Hepatocyte (in vitro differentiated cells): ENCODE data around the gene HLA-E. TPM values are rescaled to one million over a fixed set of nuclear protein-coding genes. Genes with fewer than 3 reads are reported as not detected.
"Not testable (repeated sequence)": the region's sequence is repeated elsewhere in the genome, so short reads cannot be mapped to it uniquely, and the experiment has no call there.

Experiments used
- DNase-seq: peaks from one replicate; pipeline ENCODE4 v3.0.0-alpha.2; 2016; ENCODE audit warnings: low spot score
- H2AFZ ChIP-seq: fragments of 200-600 bp; sonication (generic); 2 replicates; pipeline ENCODE4 v1.6.0; 2016; ENCODE audit warnings: antibody characterized with exemption, mild to moderate bottlenecking
- H3K27ac ChIP-seq: fragments of 200-600 bp; sonication (generic); 2 replicates; pipeline ENCODE4 v1.5.1; 2016; ENCODE audit warnings: mild to moderate bottlenecking
- H3K27me3 ChIP-seq: fragments of 200-600 bp; sonication (generic); 2 replicates; pipeline ENCODE4 v1.6.1; 2016
- H3K36me3 ChIP-seq: fragments of 200-600 bp; sonication (generic); replicated peaks from 2 replicates; pipeline ENCODE4 v1.5.1; 2016; ENCODE audit warnings: low read depth; ENCODE audit not compliant: insufficient read depth
- H3K4me1 ChIP-seq: fragments of 200-600 bp; sonication (generic); 2 replicates; pipeline ENCODE4 v1.5.1; 2016; ENCODE audit warnings: mild to moderate bottlenecking, moderate library complexity; ENCODE audit not compliant: insufficient read depth
- H3K4me2 ChIP-seq: fragments of 200-600 bp; sonication (generic); 2 replicates; pipeline ENCODE4 v1.6.0; 2016
- H3K4me3 ChIP-seq: fragments of 200-600 bp; sonication (generic); 2 replicates; pipeline ENCODE4 v1.5.1; 2016; ENCODE audit warnings: mild to moderate bottlenecking
- H3K79me2 ChIP-seq: fragments of 200-600 bp; sonication (generic); 2 replicates; pipeline ENCODE4 v1.6.0; 2017; ENCODE audit warnings: mild to moderate bottlenecking
- H3K9me2 ChIP-seq: fragments of 200-600 bp; sonication (generic); replicated peaks from 2 replicates; pipeline ENCODE4 v1.6.0; 2017; ENCODE audit warnings: mild to moderate bottlenecking; ENCODE audit not compliant: insufficient read depth
- H3K9me3 ChIP-seq: fragments of 200-600 bp; sonication (generic); 2 replicates; pipeline ENCODE4 v1.5.1; 2016; ENCODE audit warnings: low read depth, mild to moderate bottlenecking
- H4K20me1 ChIP-seq: fragments of 200-600 bp; sonication (generic); 2 replicates; pipeline ENCODE4 v1.6.0; 2016; ENCODE audit warnings: mild to moderate bottlenecking; ENCODE audit not compliant: insufficient read depth, poor library complexity, severe bottlenecking
- EZH2 ChIP-seq: fragments of 200-600 bp; sonication (generic); IDR thresholded peaks from 2 replicates; pipeline ENCODE4 v1.6.1; 2016; ENCODE audit warnings: antibody characterized with exemption, mild to moderate bottlenecking, borderline replicate concordance
- EZH2phosphoT487 ChIP-seq: fragments of 200-600 bp; sonication (generic); IDR thresholded peaks from one replicate; pipeline ENCODE4 v1.6.1; 2018; ENCODE audit warnings: antibody characterized with exemption, mild to moderate bottlenecking, low read depth, moderate library complexity; ENCODE audit not compliant: unreplicated experiment, severe bottlenecking
- WGBS: methylation state at CpG from one replicate; pipeline ENCODE4 v1.1.6; 2016; ENCODE audit warnings: low lambda C conversion rate; ENCODE audit errors: missing lambda C conversion rate; 5-methylcytosine and 5-hydroxymethylcytosine counted together
- polyA plus RNA-seq: library from polyadenylated mRNA; unstranded; fragments of >200 nt; fragmentation: Nextera tagmentation; extraction: Ambion mirVana; gene quantifications from 2 replicates; pipeline ENCODE4 v1.2.1, GENCODE V29; 2016
- total RNA-seq: library from RNA; depleted of rRNA; stranded (reverse); fragments of >200 nt; gene quantifications from 2 replicates; pipeline ENCODE4 v1.2.3, GENCODE V29; 2014
- TF ChIP-seq, protein P1 (sequence below): fragments of 200-600 bp; sonication (generic); IDR thresholded peaks from 2 replicates; pipeline ENCODE4 v1.5.1; 2016; ENCODE audit warnings: antibody characterized with exemption, mild to moderate bottlenecking; ENCODE audit not compliant: poor library complexity

Gene HLA-E
- total and polyA plus RNA-seq, 2 experiments from 2014 or later: 141 to 158 TPM

DNA sequence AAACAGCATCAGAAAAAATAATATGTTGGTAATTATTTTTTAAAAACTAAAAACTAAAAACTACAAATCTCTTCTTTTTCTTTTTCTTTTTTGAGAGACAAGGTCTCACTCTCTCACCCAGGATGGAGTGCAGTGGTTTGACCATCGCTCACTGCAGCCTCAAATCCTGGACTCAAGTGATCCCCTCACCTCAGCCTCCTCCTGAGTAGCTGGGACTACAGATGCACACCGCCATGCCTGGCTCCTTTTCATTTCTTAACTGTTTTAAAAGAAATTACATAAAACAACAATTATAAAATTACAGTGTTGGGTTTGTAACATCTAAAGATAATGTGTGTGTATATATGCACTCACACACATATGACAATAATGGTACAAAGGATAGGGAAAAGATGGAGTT lies 24.1 kb downstream of the HLA-E start:
- Histone ChIP-seq H3K79me2 (no peaks in the 10 kb centered on the region), H3K9me3 (no peaks in the 10 kb centered on the region), H3K4me1 (peaks cover 3% of the 10 kb centered on the region), H3K36me3 (no peaks in the 10 kb centered on the region), H3K4me3 (no peak overlapping the region), H2AFZ (no peak overlapping the region), H3K4me2 (no peak overlapping the region), H3K27me3 (no peaks in the 10 kb centered on the region), H3K27ac (no peak overlapping the region), H4K20me1 (no peaks in the 10 kb centered on the region), H3K9me2 (no peaks in the 10 kb centered on the region)
- DNase-seq: peak; percentile 1
- TF ChIP-seq, protein P1, sequence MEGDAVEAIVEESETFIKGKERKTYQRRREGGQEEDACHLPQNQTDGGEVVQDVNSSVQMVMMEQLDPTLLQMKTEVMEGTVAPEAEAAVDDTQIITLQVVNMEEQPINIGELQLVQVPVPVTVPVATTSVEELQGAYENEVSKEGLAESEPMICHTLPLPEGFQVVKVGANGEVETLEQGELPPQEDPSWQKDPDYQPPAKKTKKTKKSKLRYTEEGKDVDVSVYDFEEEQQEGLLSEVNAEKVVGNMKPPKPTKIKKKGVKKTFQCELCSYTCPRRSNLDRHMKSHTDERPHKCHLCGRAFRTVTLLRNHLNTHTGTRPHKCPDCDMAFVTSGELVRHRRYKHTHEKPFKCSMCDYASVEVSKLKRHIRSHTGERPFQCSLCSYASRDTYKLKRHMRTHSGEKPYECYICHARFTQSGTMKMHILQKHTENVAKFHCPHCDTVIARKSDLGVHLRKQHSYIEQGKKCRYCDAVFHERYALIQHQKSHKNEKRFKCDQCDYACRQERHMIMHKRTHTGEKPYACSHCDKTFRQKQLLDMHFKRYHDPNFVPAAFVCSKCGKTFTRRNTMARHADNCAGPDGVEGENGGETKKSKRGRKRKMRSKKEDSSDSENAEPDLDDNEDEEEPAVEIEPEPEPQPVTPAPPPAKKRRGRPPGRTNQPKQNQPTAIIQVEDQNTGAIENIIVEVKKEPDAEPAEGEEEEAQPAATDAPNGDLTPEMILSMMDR: no peak
- TF ChIP-seq EZH2phosphoT487 (no peak), EZH2 (no peak)
- WGBS: 96% methylated on average over 2 of the region's 2 CpGs

DNA sequence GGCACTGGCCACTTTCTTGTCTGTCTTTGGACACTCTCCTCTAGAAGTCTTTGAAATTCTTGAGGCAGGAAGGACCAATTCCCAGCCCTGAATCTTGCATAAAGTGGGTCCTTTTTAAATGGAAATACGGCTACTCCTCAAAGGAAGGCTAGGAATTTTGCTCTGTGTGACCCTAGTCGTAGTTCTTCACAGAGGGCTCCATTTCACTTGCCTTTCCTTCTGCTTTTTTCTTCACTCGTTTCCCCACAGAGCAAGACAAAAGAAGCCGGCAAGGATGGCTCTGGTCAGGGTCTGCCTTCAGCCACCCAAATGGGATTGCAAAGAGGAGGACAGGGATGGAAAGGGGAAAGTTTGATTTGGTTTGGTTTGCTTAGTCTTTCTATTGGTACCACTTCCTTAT lies 25.8 kb downstream of the HLA-E start:
- TF ChIP-seq, protein P1: no peak
- TF ChIP-seq EZH2: no peak
- TF ChIP-seq EZH2phosphoT487: no peak
- Histone ChIP-seq H3K9me2 (no peaks in the 10 kb centered on the region), H3K36me3 (no peaks in the 10 kb centered on the region), H3K9me3 (no peaks in the 10 kb centered on the region), H4K20me1 (no peaks in the 10 kb centered on the region), H3K79me2 (no peaks in the 10 kb centered on the region), H2AFZ (no peak overlapping the region), H3K4me2 (no peak overlapping the region), H3K27me3 (no peaks in the 10 kb centered on the region), H3K4me3 (no peak overlapping the region), H3K27ac (no peak overlapping the region), H3K4me1 (peaks cover 3% of the 10 kb centered on the region)
- no peak for DNase-seq
- 50% methylated on average over 4 of the region's 4 CpGs for WGBS

DNA sequence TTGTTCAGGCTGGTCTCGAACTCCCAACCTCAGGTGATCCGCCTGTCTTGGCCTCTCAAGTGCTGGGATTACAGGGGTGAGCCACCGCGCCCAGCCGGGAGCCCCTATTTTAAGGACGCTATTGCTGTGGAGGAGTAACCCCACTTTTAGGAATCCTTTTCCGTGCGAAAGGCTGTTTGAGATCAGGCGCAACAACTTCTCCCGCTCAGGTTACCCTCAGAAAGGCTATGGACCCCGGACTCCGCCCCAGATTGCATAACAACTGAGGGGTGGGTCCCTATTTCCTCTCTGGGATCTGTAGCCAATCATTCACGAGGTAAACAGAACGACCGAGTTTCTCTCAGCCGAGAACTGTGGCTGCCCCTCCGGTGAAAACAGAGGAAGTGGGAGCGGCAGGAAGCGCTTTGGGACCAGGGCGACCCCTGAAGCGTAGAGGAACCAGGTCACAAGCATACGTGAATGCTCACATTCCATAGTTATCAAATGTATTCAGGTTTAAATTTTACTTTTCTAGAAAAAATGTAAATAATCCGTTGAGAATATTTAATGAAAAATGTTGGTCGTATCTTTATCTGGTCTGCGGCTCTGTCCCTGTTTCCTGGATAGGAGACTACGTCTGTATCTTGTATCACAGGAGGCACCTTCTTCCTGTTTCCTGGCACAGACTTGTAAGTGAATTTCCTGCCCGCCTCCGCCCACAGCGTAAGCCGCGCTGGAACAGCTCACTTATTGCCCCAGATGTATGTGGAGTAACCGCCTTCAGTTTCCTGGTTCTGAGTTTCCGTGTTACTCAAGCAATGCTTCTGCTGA lies 26.8 kb downstream of the HLA-E start:
- WGBS: 4% methylated on average over 33 of the region's 33 CpGs

DNA sequence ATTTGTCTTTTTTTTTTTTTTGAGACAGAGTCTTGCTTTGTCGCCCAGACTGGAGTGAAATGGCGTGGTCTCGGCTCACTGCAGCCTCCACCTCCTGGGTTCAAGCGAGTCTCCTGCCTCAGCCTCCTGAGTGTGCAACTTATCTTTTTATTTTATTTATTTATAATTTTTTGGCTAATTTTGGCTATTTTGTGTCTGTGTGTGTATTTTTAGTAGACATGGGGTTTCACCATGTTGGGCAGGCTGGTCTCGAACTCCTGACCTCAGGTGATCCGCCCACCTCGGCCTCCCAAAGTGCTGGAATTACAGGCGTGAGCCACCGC lies 27.4 kb downstream of the HLA-E start:
- H3K36me3 ChIP-seq, H3K79me2 ChIP-seq, H3K9me3 ChIP-seq, DNase-seq, H3K4me1 ChIP-seq, H3K27me3 ChIP-seq, H4K20me1 ChIP-seq, H3K9me2 ChIP-seq, H3K4me3 ChIP-seq: not testable (repeated sequence)
- H3K4me2 ChIP-seq: peak overlapping the region; percentile 73
- H2AFZ ChIP-seq: peak overlapping the region; percentile 32
- peak overlapping the region; percentile 97 for H3K27ac ChIP-seq
- 74% methylated on average over 9 of the region's 9 CpGs for WGBS

More for the DNA sequence above, 26.8 kb downstream of the HLA-E start:
- Histone ChIP-seq H3K9me2 (no peaks in the 10 kb centered on the region), H3K4me3 (peak overlapping the region; percentile 24), H3K36me3 (no peaks in the 10 kb centered on the region), H3K27ac (peak overlapping the region; percentile 97), H3K9me3 (no peaks in the 10 kb centered on the region), H4K20me1 (no peaks in the 10 kb centered on the region), H3K4me1 (peaks cover 7% of the 10 kb centered on the region), H3K79me2 (no peaks in the 10 kb centered on the region), H3K27me3 (no peaks in the 10 kb centered on the region), H3K4me2 (peak overlapping the region; percentile 73), H2AFZ (peak overlapping the region; percentile 34)
- TF ChIP-seq, protein P1: no peak
- TF ChIP-seq EZH2phosphoT487 (no peak), EZH2 (no peak)
- DNase-seq: peak; percentile 94

GRCh38 chr6:30517767-30518504 lies 28.6 kb downstream of the HLA-E start:
- not testable (repeated sequence) for H3K36me3 ChIP-seq, H3K4me1 ChIP-seq, H3K27ac ChIP-seq, H3K4me2 ChIP-seq, H3K4me3 ChIP-seq, H3K9me3 ChIP-seq, H2AFZ ChIP-seq, H3K27me3 ChIP-seq, H3K9me2 ChIP-seq, H4K20me1 ChIP-seq, H3K79me2 ChIP-seq, DNase-seq
- 97% methylated on average over 21 of the region's 21 CpGs for WGBS
